ENCODE results near the gene HNRNPUL2.

Gene HNRNPUL2

GRCh38 chr11:62727872-62728170 is 564 bp upstream of the HNRNPUL2 start:
- H3K4me3 ChIP-seq (ENCODE audit: low read depth, low read length) = peak overlapping the region; percentile 98
- TF ChIP-seq MAX (IDR thresholded peaks at IDR 0.05; ENCODE audit: low read depth, low read length) (no peak), MYC (IDR thresholded peaks at IDR 0.05; ENCODE audit: low read depth, low read length) (no peak), POLR2A (IDR thresholded peaks at IDR 0.05; ENCODE audit: extremely low read depth, insufficient read length) (no peak)
- DNase-seq (ENCODE audit: low read depth) = peak; percentile 98

GRCh38 chr11:62726915-62727164 is 417 bp downstream of the HNRNPUL2 start:
- DNase-seq (ENCODE audit: low read depth) = no peak
- H3K4me3 ChIP-seq (ENCODE audit: low read depth, low read length) = peak overlapping the region; percentile 66

GRCh38 chr11:62726156-62726914 is 922 bp downstream of the HNRNPUL2 start:
- TF ChIP-seq POLR2A (IDR thresholded peaks at IDR 0.05; ENCODE audit: extremely low read depth, insufficient read length) (no peak), CTCF (IDR thresholded peaks at IDR 0.05; ENCODE audit: low read depth, low read length) (no peak), MYC (IDR thresholded peaks at IDR 0.05; ENCODE audit: low read depth, low read length) (no peak)
- peak overlapping the region; percentile 66 for H3K4me3 ChIP-seq (ENCODE audit: low read depth, low read length)
- DNase-seq (ENCODE audit: low read depth) = no peak

More at GRCh38 chr11:62726915-62727164, 417 bp downstream of the HNRNPUL2 start:
- TF ChIP-seq MAX (IDR thresholded peaks at IDR 0.05; ENCODE audit: low read depth, low read length) = no peak
- TF ChIP-seq POLR2A (IDR thresholded peaks at IDR 0.05; ENCODE audit: extremely low read depth, insufficient read length) = no peak
- no peak for TF ChIP-seq CTCF (IDR thresholded peaks at IDR 0.05; ENCODE audit: low read depth, low read length)
- TF ChIP-seq MYC (IDR thresholded peaks at IDR 0.05; ENCODE audit: low read depth, low read length) = no peak

GRCh38 chr11:62725646-62726045 is 1.6 kb downstream of the HNRNPUL2 start:
- peak; percentile 27 for DNase-seq (ENCODE audit: low read depth)
- peak overlapping the region; percentile 66 for H3K4me3 ChIP-seq (ENCODE audit: low read depth, low read length)
- TF ChIP-seq MAX (IDR thresholded peaks at IDR 0.05; ENCODE audit: low read depth, low read length) (no peak), CTCF (IDR thresholded peaks at IDR 0.05; ENCODE audit: low read depth, low read length) (no peak), MYC (IDR thresholded peaks at IDR 0.05; ENCODE audit: low read depth, low read length) (no peak), POLR2A (IDR thresholded peaks at IDR 0.05; ENCODE audit: extremely low read depth, insufficient read length) (no peak)

GRCh38 chr11:62724171-62724570 is 3.1 kb downstream of the HNRNPUL2 start:
- DNase-seq (ENCODE audit: low read depth) = no peak
- peak overlapping the region; percentile 66 for H3K4me3 ChIP-seq (ENCODE audit: low read depth, low read length)
- TF ChIP-seq POLR2A (IDR thresholded peaks at IDR 0.05; ENCODE audit: extremely low read depth, insufficient read length) (no peak), MAX (IDR thresholded peaks at IDR 0.05; ENCODE audit: low read depth, low read length) (no peak), CTCF (IDR thresholded peaks at IDR 0.05; ENCODE audit: low read depth, low read length) (no peak), MYC (IDR thresholded peaks at IDR 0.05; ENCODE audit: low read depth, low read length) (no peak)

GRCh38 chr11:62721994-62722393 is 5.3 kb downstream of the HNRNPUL2 start:
- no peak overlapping the region for H3K4me3 ChIP-seq (ENCODE audit: low read depth, low read length)
- TF ChIP-seq MYC (IDR thresholded peaks at IDR 0.05; ENCODE audit: low read depth, low read length) (no peak), POLR2A (IDR thresholded peaks at IDR 0.05; ENCODE audit: extremely low read depth, insufficient read length) (no peak), CTCF (IDR thresholded peaks at IDR 0.05; ENCODE audit: low read depth, low read length) (peak; percentile 8), MAX (IDR thresholded peaks at IDR 0.05; ENCODE audit: low read depth, low read length) (no peak)
- peak; percentile 56 for DNase-seq (ENCODE audit: low read depth)

All from NB4 (cell line).